Endothelial cell (in vitro differentiated cells): Measurements from ENCODE around the gene GABBR2. TPM values are rescaled to one million over a fixed set of nuclear protein-coding genes. Genes with fewer than 3 reads are reported as not detected.

Experiments
- DNase-seq: peaks from one replicate; pipeline ENCODE4 v3.0.0; 2021; ENCODE audit warnings: low spot score
- H3K27ac Mint-ChIP-seq: one replicate; pipeline ENCODE4 v1.8.0; 2021; ENCODE audit warnings: mixed read lengths, inconsistent platforms; ENCODE audit not compliant: unreplicated experiment
- H3K27me3 Mint-ChIP-seq: one replicate; pipeline ENCODE4 v1.8.0; 2021; ENCODE audit warnings: mild to moderate bottlenecking, moderate library complexity, mixed read lengths, inconsistent platforms; ENCODE audit not compliant: unreplicated experiment
- H3K36me3 Mint-ChIP-seq: one replicate; pipeline ENCODE4 v1.8.0; 2021; ENCODE audit warnings: mild to moderate bottlenecking, low read depth, mixed read lengths, inconsistent platforms; ENCODE audit not compliant: unreplicated experiment
- H3K4me1 Mint-ChIP-seq: one replicate; pipeline ENCODE4 v1.8.0; 2021; ENCODE audit warnings: mild to moderate bottlenecking, mixed read lengths, inconsistent platforms; ENCODE audit not compliant: unreplicated experiment
- H3K4me3 Mint-ChIP-seq: one replicate; pipeline ENCODE4 v1.8.0; 2021; ENCODE audit warnings: mild to moderate bottlenecking, mixed read lengths, inconsistent platforms; ENCODE audit not compliant: unreplicated experiment
- H3K9me3 Mint-ChIP-seq: one replicate; pipeline ENCODE4 v1.8.0; 2021; ENCODE audit warnings: mixed read lengths, inconsistent platforms; ENCODE audit not compliant: unreplicated experiment
- CTCF ChIP-seq: fragments of 200-600 bp; sonication (generic); IDR thresholded peaks from one replicate; pipeline ENCODE4 v1.5.0; 2021; ENCODE audit warnings: antibody characterized with exemption; ENCODE audit not compliant: unreplicated experiment
- total RNA-seq: library from RNA; stranded (reverse); fragmentation: NEBNext Ultra II Directional; extraction: Animal tissue kit (Norgen Biotek cat#: 25700); gene quantifications from one replicate; pipeline ENCODE4 v1.2.1, GENCODE V29; 2021; ENCODE audit not compliant: unreplicated experiment

GABBR2 gene
- total RNA-seq, 1 donor from 2014 or later: 0.46 TPM

DNA sequence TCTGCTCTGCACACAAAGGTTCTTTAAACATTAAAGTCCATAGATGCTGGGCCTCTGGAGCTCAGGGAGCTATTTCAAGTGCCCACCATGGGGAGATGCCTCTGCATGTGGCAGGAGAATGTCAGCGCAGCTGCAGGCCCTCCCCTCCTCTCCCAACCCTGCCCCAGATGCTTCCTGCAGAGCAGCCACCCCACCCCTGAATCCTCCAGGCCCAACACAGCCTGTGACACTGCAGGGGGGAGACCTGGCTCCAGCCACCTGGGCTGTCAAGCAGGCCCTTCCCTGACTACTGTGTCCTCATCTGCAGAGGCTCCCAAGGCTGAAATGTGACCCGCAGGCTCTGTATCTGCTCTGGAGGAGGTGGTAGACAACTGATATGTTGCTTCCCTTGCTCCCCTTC is 213.9 kb downstream of the GABBR2 start:
- Mint-ChIP-seq H3K36me3 (no peaks in the 10 kb centered on the region), H3K9me3 (no peaks in the 10 kb centered on the region), H3K4me1 (peaks cover 7% of the 10 kb centered on the region), H3K4me3 (no peak overlapping the region), H3K27ac (no peak overlapping the region), H3K27me3 (peaks cover 3% of the 10 kb centered on the region)
- no peak for TF ChIP-seq CTCF
- DNase-seq: no peak

DNA sequence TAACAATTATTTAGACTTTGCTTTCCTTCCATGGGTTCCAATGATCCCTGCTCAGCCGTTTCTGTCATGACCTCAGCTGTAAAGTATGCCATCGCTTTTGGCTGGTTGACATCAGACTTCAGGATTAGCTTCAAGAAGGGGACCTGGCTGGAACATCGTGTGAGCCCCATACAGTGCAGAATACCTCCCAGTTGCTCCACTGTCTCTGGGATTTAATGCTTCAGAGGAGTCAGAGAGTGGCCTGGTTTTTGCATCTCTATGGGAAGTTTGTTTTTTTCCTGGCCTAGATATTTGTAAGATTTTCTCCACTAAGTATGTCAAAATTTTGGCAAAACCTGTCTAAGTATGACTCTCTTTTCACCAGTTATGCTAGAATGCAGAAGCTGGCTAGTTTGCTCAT is 216.9 kb downstream of the GABBR2 start:
- H3K4me1 Mint-ChIP-seq: peaks cover 7% of the 10 kb centered on the region
- H3K27ac Mint-ChIP-seq: no peak overlapping the region
- TF ChIP-seq CTCF: no peak
- no peak for DNase-seq
- H3K36me3 Mint-ChIP-seq: no peaks in the 10 kb centered on the region
- H3K4me3 Mint-ChIP-seq: no peak overlapping the region
- H3K27me3 Mint-ChIP-seq: peaks cover 2% of the 10 kb centered on the region
- H3K9me3 Mint-ChIP-seq: no peaks in the 10 kb centered on the region

GRCh38 chr9:98491231-98491651 is 217.5 kb downstream of the GABBR2 start:
- no peak for DNase-seq
- Mint-ChIP-seq H3K27ac (no peak overlapping the region), H3K36me3 (no peaks in the 10 kb centered on the region), H3K4me3 (no peak overlapping the region), H3K9me3 (no peaks in the 10 kb centered on the region), H3K4me1 (peaks cover 7% of the 10 kb centered on the region), H3K27me3 (peaks cover 2% of the 10 kb centered on the region)
- no peak for TF ChIP-seq CTCF

DNA sequence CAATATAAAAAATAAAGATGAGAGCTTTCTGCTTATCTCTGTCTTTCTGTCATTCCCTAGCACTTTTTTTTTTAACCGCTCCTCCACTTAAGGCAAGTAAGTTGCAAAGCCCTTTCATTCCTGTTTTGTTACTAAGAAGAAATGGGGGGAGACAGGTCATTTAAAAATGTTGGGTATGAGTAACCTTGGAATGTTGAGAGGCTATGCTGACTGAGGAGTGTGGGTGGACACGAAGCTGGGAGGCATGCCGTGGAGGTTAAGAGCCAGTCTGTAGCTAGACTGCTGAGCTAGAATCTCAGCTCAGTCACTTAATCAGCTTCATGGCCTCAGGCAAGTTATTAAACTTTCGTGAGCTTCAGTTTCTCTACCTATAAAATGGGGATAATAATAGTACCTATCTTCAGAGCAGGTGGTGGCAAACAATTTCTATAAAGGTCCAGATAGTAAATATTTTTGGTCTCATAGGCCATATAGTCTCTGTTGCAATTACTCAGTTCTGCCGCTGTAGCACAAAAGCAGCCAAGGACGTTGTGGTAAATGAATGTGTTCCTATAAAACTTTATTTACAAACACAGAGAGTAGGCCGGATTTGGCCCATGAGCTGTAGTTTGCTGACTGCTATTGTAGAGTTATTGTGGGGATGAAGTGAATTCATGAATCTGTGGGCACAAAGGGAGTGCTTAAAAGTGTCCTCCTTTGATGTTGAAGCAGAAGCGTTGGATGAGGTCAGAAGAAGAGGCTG is 220.0 kb downstream of the GABBR2 start:
- no peak for TF ChIP-seq CTCF
- H3K4me3 Mint-ChIP-seq: no peak overlapping the region
- no peak overlapping the region for H3K27ac Mint-ChIP-seq
- no peaks in the 10 kb centered on the region for H3K4me1 Mint-ChIP-seq
- H3K27me3 Mint-ChIP-seq: peaks cover 2% of the 10 kb centered on the region
- H3K36me3 Mint-ChIP-seq: no peaks in the 10 kb centered on the region
- DNase-seq: no peak
- no peaks in the 10 kb centered on the region for H3K9me3 Mint-ChIP-seq

DNA sequence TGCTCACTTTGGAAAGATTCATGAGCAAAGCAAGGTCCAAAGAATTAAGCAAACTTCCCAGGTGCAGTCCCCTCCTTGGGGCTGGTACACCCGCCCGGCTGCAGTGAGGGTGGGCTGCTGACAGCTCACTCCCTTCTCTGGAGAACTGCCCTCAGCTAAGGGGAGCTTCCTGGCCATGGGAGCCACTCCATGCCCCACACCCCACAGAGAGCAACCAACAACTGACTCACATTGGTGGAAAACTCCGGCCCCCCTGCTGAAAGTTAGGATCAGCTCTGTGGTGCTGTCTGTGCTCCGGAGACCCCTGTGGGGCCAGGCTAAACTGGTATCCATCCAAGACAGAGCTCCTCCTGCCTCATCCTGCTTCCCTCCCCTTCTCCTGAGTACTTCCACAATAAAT is 223.0 kb downstream of the GABBR2 start:
- no peak for TF ChIP-seq CTCF
- H3K9me3 Mint-ChIP-seq: no peaks in the 10 kb centered on the region
- DNase-seq: no peak
- no peaks in the 10 kb centered on the region for H3K4me1 Mint-ChIP-seq
- H3K36me3 Mint-ChIP-seq: no peaks in the 10 kb centered on the region
- H3K27ac Mint-ChIP-seq: no peak overlapping the region
- H3K4me3 Mint-ChIP-seq: no peak overlapping the region
- H3K27me3 Mint-ChIP-seq: peaks cover 6% of the 10 kb centered on the region
